ENCODE measurements around the gene WNT2. TPM values are rescaled to one million over a fixed set of nuclear protein-coding genes. Genes with fewer than 3 reads are reported as not detected.

The WNT2 gene
- total RNA-seq: 0.47 TPM

GRCh38 chr7:117322741-117323304 lies at the start of gene WNT2:
WNT2 (minus strand) TSS chr7:117323058; CDS start chr7:117322989, 69 bp downstream.

Small RNA genes lying within 50 kb of the gene (small RNA-seq; reads per million reads assigned to genes)
- not detected for gene MTCYBP6 (ENCODE audit: low replicate concordance)

Other genes with a start within 250 kb of the WNT2 start
- not detected for gene ASZ1, start 104.4 kb upstream of the WNT2 start, total RNA-seq
- 0.99 TPM for gene CFTR, start 157.0 kb upstream of the WNT2 start, total RNA-seq